ENCODE measurements around the gene C1GALT1. TPM values are rescaled to one million over a fixed set of nuclear protein-coding genes. Genes with fewer than 3 reads are reported as not detected.

The C1GALT1 gene
- total and polyA plus RNA-seq, 2 experiments from 2014 or later: 58.2 to 203 TPM

- peak overlapping the region; percentile 50 for H3K4me2 ChIP-seq
- H4K20me1 ChIP-seq (replicated peaks; ENCODE audit: insufficient read depth): no peaks in the 10 kb centered on the region
- peak overlapping the region; percentile 27 for H3K4me3 Mint-ChIP-seq
- peaks cover 39% of the 10 kb centered on the region for H3K36me3 Mint-ChIP-seq (ENCODE audit: low read depth)
- no peak overlapping the region for H2AFZ ChIP-seq
- H3K9me2 ChIP-seq (ENCODE audit: insufficient read depth): no peaks in the 10 kb centered on the region
- no peaks in the 10 kb centered on the region for H3K9me3 Mint-ChIP-seq
- no peak for TF ChIP-seq CREB1 (CRISPR knock-in tag; IDR thresholded peaks at IDR 0.05; ENCODE audit: low read depth)
- TF ChIP-seq EZH2 (IDR thresholded peaks at IDR 0.05; ENCODE audit: low read depth, unreplicated experiment): no peak
- TF ChIP-seq REST (IDR thresholded peaks at IDR 0.05; ENCODE audit: unreplicated experiment): no peak
- TF ChIP-seq STAT1 (IDR thresholded peaks at IDR 0.05; ENCODE audit: unreplicated experiment): no peak
- TF ChIP-seq NANOG (IDR thresholded peaks at IDR 0.05; ENCODE audit: borderline replicate concordance): no peak
- no peak for TF ChIP-seq CTCF (conservative IDR thresholded peaks at IDR 0.05; ENCODE audit: low read depth in 2 of 2)
- no peak for TF ChIP-seq ZNF114 (CRISPR knock-in tag; IDR thresholded peaks at IDR 0.05)
- TF ChIP-seq EZH2phosphoT487 (IDR thresholded peaks at IDR 0.05; ENCODE audit: unreplicated experiment): no peak
- TF ChIP-seq ZNF331 (CRISPR knock-in tag; IDR thresholded peaks at IDR 0.05; ENCODE audit: low read depth): no peak
- TF ChIP-seq ETS1 (IDR thresholded peaks at IDR 0.05): no peak
- no peak for TF ChIP-seq JUNB (IDR thresholded peaks at IDR 0.05; ENCODE audit: unreplicated experiment)
- TF ChIP-seq POLR2AphosphoS5 (IDR thresholded peaks at IDR 0.05; ENCODE audit: low read depth): no peak
- no peak for TF ChIP-seq ZNF462 (CRISPR knock-in tag; IDR thresholded peaks at IDR 0.05)
- peaks cover 82% of the 10 kb centered on the region for H3K4me1 Mint-ChIP-seq
- no peaks in the 10 kb centered on the region; the same call in 1 of the 2 replicates for H3F3A ChIP-seq (replicated peaks; ENCODE audit: low read depth)
- ATAC-seq: peak; percentile 5; the same call in 2 of the 3 replicates
- H3K79me2 ChIP-seq (replicated peaks; ENCODE audit: insufficient read depth): peaks cover 86% of the 10 kb centered on the region
- H3K27ac ChIP-seq (ENCODE audit: low read depth): peak overlapping the region; percentile 97
- no peaks in the 10 kb centered on the region for H3K36me3 ChIP-seq (ENCODE audit: insufficient read depth)
- DNase-seq (ENCODE audit: low spot score): peak; percentile 83
- H3K27me3 ChIP-seq (ENCODE audit: insufficient read depth): no peaks in the 10 kb centered on the region
- H3K27me3 Mint-ChIP-seq (ENCODE audit: insufficient read depth, low read depth, poor library complexity): peaks cover 9% of the 10 kb centered on the region
- H3K27ac Mint-ChIP-seq: peak overlapping the region; percentile 99
- H3K4me1 ChIP-seq (ENCODE audit: insufficient read depth): peaks cover 60% of the 10 kb centered on the region
- 0 out of 2 replicates have a peak overlapping the region, but pooled peaks have one; percentile 19 for H3K4me3 ChIP-seq
Measured at GRCh38 chr7:7212612-7213011, 30.3 kb downstream of the C1GALT1 start.
